Measurements from ENCODE around the gene ZBTB12. TPM values are rescaled to one million over a fixed set of nuclear protein-coding genes. Genes with fewer than 3 reads are reported as not detected.
"Not testable (repeated sequence)": the region's sequence is repeated elsewhere in the genome, so short reads cannot be mapped to it uniquely, and the experiment has no call there.

The ZBTB12 gene
- total and polyA plus RNA-seq, 10 donors = 1.3 to 4.6 (median 3.9) TPM

DNA sequence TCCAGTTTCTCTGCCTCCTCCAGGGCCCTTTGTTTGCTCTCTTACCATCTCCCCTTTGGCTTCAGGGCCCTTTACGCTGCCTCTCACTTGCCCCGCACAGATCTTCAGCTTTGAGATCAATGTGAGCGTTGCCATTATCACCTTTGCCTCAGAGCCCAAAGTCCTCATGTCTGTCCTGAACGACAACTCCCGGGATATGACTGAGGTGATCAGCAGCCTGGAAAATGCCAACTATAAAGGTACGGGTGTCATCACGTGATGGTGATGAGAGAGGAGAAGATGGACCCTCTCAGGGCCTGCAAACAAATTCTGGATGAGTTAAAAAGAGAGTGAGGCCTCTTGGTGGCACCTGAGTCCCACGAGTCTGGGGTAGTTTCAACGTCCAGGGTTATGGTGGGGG, 33.9 kb upstream of the ZBTB12 start:
- Histone ChIP-seq H3K9me3 (no peaks in the 10 kb centered on the region), H3K36me3 (peaks cover 0 to 45% (median 0%) of the 10 kb centered on the region in 6 donors), H3K4me3 (no peak overlapping the region), H3K27ac (no peak overlapping the region), H3K27me3 (replicated peaks in 1 of 7) (no peaks in the 10 kb centered on the region), H3K4me1 (no peaks in the 10 kb centered on the region)
- intact Hi-C loops (cut with DNase I; ENCODE audit: low total_unique reads) = no loop called here
- peak; percentile 29 for DNase-seq
- WGBS, 5 donors = 79 to 87% (median 85%) methylated on average over 9 of the region's 9 CpGs
- no peak for TF ChIP-seq POLR2AphosphoS5 (IDR thresholded peaks at IDR 0.05)
- TF ChIP-seq POLR2A (IDR thresholded peaks at IDR 0.05) = no peak
- TF ChIP-seq, protein P1, sequence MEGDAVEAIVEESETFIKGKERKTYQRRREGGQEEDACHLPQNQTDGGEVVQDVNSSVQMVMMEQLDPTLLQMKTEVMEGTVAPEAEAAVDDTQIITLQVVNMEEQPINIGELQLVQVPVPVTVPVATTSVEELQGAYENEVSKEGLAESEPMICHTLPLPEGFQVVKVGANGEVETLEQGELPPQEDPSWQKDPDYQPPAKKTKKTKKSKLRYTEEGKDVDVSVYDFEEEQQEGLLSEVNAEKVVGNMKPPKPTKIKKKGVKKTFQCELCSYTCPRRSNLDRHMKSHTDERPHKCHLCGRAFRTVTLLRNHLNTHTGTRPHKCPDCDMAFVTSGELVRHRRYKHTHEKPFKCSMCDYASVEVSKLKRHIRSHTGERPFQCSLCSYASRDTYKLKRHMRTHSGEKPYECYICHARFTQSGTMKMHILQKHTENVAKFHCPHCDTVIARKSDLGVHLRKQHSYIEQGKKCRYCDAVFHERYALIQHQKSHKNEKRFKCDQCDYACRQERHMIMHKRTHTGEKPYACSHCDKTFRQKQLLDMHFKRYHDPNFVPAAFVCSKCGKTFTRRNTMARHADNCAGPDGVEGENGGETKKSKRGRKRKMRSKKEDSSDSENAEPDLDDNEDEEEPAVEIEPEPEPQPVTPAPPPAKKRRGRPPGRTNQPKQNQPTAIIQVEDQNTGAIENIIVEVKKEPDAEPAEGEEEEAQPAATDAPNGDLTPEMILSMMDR (IDR thresholded peaks at IDR 0.05 in 8 of 11, conservative IDR thresholded peaks at IDR 0.05 in 3 of 11) = no peak

DNA sequence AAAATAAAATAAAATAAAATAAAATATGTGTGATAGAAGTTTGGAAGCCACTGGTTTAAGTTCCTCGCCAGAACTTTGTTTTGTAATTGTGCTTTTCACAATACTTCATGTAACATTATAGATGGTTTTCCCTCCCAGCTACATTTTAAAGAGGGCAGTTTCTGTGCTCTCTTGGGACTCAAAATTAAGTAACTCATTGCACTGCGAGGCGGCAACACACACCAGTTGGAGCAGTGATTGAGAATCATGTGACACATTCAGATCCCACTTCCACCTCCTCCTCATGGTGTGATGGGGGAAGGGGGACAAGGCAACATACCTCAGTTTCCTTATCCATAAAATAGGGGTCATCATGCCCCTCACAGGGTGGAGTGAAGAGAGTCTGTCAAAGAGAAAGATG, 33.1 kb upstream of the ZBTB12 start:
- 50 to 85% (median 62%) methylated on average over 3 of the region's 3 CpGs for WGBS, 5 donors
- Histone ChIP-seq H3K27ac (no peak overlapping the region), H3K9me3 (no peaks in the 10 kb centered on the region), H3K4me3 (no peak overlapping the region), H3K4me1 (no peaks in the 10 kb centered on the region), H3K36me3 (peaks cover 0 to 36% (median 0%) of the 10 kb centered on the region in 6 donors), H3K27me3 (replicated peaks in 1 of 7) (no peaks in the 10 kb centered on the region)
- intact Hi-C loops (cut with DNase I; ENCODE audit: low total_unique reads) = no loop called here
- DNase-seq = peak; percentile 6
- TF ChIP-seq, protein P1 (IDR thresholded peaks at IDR 0.05 in 8 of 11, conservative IDR thresholded peaks at IDR 0.05 in 3 of 11) = no peak
- TF ChIP-seq POLR2A (IDR thresholded peaks at IDR 0.05) = no peak
- no peak for TF ChIP-seq POLR2AphosphoS5 (IDR thresholded peaks at IDR 0.05)

DNA sequence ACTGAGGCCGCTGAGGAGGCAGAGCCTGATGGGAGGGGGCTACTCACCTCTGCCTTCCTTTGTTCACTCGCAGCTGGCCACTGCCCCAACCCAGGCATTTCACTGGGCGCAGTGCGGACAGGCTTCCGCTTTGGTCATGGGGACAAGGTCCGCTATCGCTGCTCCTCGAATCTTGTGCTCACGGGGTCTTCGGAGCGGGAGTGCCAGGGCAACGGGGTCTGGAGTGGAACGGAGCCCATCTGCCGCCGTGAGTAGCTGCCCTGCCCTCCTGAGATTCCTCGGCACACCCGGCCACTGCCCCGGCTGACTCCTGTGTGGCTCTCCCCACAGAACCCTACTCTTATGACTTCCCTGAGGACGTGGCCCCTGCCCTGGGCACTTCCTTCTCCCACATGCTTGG, 31.7 kb upstream of the ZBTB12 start:
- H3K27me3 ChIP-seq (replicated peaks in 1 of 7) = no peaks in the 10 kb centered on the region
- 76 to 90% (median 89%) methylated on average over 5 to 19 of the region's 19 CpGs for WGBS, 5 donors
- intact Hi-C loops (cut with DNase I; ENCODE audit: low total_unique reads) = no loop called here
- peaks cover 0 to 22% (median 0%) of the 10 kb centered on the region in 6 donors for H3K36me3 ChIP-seq
- H3K9me3 ChIP-seq = no peaks in the 10 kb centered on the region
- H3K4me3 ChIP-seq = no peak overlapping the region
- TF ChIP-seq POLR2AphosphoS5 (IDR thresholded peaks at IDR 0.05) (no peak), POLR2A (IDR thresholded peaks at IDR 0.05) (no peak)
- TF ChIP-seq, protein P1 (IDR thresholded peaks at IDR 0.05 in 8 of 11, conservative IDR thresholded peaks at IDR 0.05 in 3 of 11) = no peak
- H3K4me1 ChIP-seq = peaks cover 0 to 13% (median 0%) of the 10 kb centered on the region in 6 donors
- peak; percentile 67 for DNase-seq
- no peak overlapping the region for H3K27ac ChIP-seq

DNA sequence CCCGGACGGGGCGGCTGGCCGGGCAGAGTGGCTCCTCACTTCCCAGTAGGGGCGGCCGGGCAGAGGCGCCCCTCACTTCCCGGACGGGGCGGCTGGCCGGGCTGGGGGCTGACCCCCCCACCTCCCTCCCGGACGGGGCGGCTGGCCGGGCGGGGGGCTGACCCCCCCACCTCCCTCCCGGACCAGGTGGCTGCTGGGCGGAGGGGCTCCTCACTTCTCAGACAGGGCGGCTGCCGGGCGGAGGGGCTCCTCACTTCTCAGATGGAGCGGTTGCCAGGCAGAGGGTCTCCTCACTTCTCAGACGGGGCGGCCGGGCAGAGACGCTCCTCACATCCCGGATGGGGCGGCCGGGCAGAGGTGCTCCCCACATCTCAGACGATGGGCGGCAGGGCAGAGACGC, 30.3 kb upstream of the ZBTB12 start:
- H3K27ac ChIP-seq; H3K9me3 ChIP-seq; H3K27me3 ChIP-seq (replicated peaks in 1 of 7); intact Hi-C loops (cut with DNase I; ENCODE audit: low total_unique reads); H3K4me3 ChIP-seq: not testable (repeated sequence)
- 89 to 96% (median 93%) methylated on average over 2 to 32 of the region's 32 CpGs; no CpG with 5 or more reads in 1 of the 5 donors for WGBS, 5 donors
- Histone ChIP-seq H3K4me1 (peaks cover 0 to 22% (median 0%) of the 10 kb centered on the region in 6 donors), H3K36me3 (peaks cover 0 to 17% (median 0%) of the 10 kb centered on the region in 6 donors)
- DNase-seq = peak; percentile 13

DNA sequence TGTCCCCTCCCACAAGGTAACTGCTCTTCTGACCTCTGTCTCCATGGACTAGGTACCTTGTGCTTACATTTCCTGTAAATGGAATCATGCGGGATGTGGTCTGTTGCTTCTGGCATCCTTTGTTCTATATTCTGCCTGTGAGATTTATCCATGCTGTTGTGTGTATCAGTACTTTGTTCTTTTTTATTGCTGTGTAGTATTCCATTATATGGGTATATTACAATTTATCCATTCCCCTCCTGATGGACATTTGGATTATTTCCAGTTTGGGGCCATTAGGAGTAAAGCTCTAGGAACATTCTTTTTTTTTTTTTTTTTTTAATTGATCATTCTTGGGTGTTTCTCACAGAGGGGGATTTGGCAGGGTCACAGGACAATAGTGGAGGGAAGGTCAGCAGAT, 29.1 kb upstream of the ZBTB12 start:
- DNase-seq = no peak
- Histone ChIP-seq H3K36me3 (peaks cover 0 to 14% (median 0%) of the 10 kb centered on the region in 6 donors), H3K9me3 (no peaks in the 10 kb centered on the region), H3K4me1 (peaks cover 0 to 28% (median 0%) of the 10 kb centered on the region in 6 donors), H3K27ac (no peak overlapping the region), H3K27me3 (replicated peaks in 1 of 7) (no peaks in the 10 kb centered on the region), H3K4me3 (no peak overlapping the region)
- 83 to 97% (median 90%) methylated on average over 1 of the region's 1 CpG for WGBS, 5 donors
- intact Hi-C loops (cut with DNase I; ENCODE audit: low total_unique reads) = no loop called here
- no peak for TF ChIP-seq POLR2AphosphoS5 (IDR thresholded peaks at IDR 0.05)
- no peak for TF ChIP-seq POLR2A (IDR thresholded peaks at IDR 0.05)
- TF ChIP-seq, protein P1 (IDR thresholded peaks at IDR 0.05 in 8 of 11, conservative IDR thresholded peaks at IDR 0.05 in 3 of 11) = no peak

Data from spleen (tissue), 11 donors.